Nephron progenitor cell (in vitro differentiated cells): Measurements from ENCODE around the gene TP73.

Experiments used
- DNase-seq: peaks from one replicate; pipeline ENCODE4 v3.0.0; 2021
- H3K27ac Mint-ChIP-seq: 2 replicates; pipeline ENCODE4 v1.8.0; 2021; ENCODE audit warnings: mild to moderate bottlenecking, moderate library complexity, mixed read lengths
- H3K27me3 Mint-ChIP-seq: 2 replicates; pipeline ENCODE4 v1.8.0; 2021; ENCODE audit warnings: mild to moderate bottlenecking, low read depth, mixed read lengths; ENCODE audit not compliant: poor library complexity
- H3K36me3 Mint-ChIP-seq: 2 replicates; pipeline ENCODE4 v1.8.0; 2021; ENCODE audit warnings: low read depth, mixed read lengths
- H3K4me1 Mint-ChIP-seq: 2 replicates; pipeline ENCODE4 v1.8.0; 2021; ENCODE audit warnings: mixed read lengths
- H3K4me3 Mint-ChIP-seq: 2 replicates; pipeline ENCODE4 v1.8.0; 2021; ENCODE audit warnings: mild to moderate bottlenecking, moderate library complexity, mixed read lengths
- H3K9me3 Mint-ChIP-seq: 2 replicates; pipeline ENCODE4 v1.8.0; 2021; ENCODE audit warnings: mild to moderate bottlenecking, moderate library complexity, mixed read lengths
- CTCF ChIP-seq: fragments of 200-600 bp; sonication (generic); IDR thresholded peaks from 2 replicates; pipeline ENCODE4 v1.5.0; 2021; ENCODE audit warnings: antibody characterized with exemption

Gene TP73

DNA sequence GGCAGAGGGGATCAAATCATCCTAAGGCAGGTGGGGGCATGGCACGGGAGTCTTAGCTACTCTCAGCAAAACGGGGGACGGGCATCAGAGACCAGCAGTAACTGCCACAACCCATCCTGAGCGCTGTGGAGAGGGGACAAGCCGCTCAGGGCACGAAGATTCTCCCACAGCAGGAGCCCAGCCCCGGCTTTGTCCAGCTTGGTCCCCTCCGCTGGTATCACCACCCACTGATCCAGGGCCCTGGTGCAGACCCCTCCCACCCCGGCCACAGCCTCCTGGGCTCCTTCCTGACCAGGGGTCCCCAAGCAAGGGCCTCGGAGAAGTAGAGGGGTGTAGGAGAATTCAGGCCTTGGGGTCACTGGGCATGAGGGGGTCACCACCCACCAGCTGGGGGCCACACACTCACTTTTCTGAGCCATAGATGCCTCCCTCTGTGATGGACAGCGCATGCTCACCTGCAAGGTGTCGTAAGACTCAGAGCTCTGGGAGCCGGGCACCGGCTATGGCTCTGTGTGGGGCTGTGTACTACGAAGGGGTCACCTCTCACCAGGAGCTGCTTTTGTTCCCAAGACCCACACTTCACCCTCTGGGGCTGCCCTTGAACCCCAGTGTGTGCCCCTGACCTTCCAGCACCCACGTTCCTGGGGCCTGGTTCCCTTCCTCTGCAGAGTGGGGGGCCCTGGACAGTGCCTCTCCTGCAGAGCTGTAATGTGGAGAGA, 117.9 kb downstream of the TP73 start:
- TF ChIP-seq CTCF = no peak
- H3K36me3 Mint-ChIP-seq = no peaks in the 10 kb centered on the region
- peaks cover 18% of the 10 kb centered on the region for H3K27me3 Mint-ChIP-seq
- H3K27ac Mint-ChIP-seq = no peak overlapping the region
- peaks cover 17% of the 10 kb centered on the region for H3K9me3 Mint-ChIP-seq
- H3K4me3 Mint-ChIP-seq = peak overlapping the region; percentile 70
- H3K4me1 Mint-ChIP-seq = peaks cover 37% of the 10 kb centered on the region
- DNase-seq = no peak

- Mint-ChIP-seq H3K9me3 (peaks cover 6% of the 10 kb centered on the region), H3K4me3 (peak overlapping the region; percentile 70), H3K4me1 (peaks cover 49% of the 10 kb centered on the region), H3K27ac (no peak overlapping the region), H3K27me3 (peaks cover 17% of the 10 kb centered on the region), H3K36me3 (no peaks in the 10 kb centered on the region)
- peak; percentile 25 for DNase-seq
- TF ChIP-seq CTCF = no peak
Measured at GRCh38 chr1:3771108-3772026, 119.1 kb downstream of the TP73 start.

DNA sequence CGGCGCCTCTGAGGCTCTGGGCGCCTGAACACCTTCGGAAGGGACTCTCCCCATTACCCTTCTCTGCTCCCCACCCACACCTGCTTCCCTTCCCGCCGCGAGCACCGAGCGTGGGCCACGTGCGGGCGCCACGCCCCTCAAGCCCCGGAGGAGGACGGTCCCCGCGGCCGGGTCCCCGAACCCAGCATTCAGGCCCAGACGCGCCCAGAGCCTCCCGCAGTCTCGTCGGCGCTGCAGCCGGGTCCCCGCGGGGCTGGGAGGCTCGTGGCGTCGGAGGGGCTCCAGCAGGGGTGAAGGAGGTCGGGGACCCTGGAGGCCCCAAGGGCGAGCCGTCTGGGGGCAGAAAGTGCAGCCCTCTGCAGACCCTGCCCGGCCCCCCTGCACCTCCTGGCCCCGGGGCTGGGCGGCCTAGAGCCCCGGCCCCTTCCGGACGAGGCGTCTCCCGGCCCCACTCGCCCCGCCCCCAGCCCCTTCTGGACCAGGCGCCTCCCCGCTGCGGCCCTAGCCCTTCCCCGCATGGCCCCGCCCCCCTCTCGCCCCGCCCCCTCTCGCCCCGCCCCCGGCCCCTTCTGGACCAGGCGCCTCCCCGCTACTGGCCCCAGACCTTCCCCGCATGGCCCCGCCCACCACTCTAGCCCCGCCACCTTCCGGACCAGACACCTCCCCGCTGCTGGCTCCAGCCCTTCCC, 119.9 kb downstream of the TP73 start:
- no peak for TF ChIP-seq CTCF
- peaks cover 50% of the 10 kb centered on the region for H3K4me1 Mint-ChIP-seq
- peak; percentile 98 for DNase-seq
- no peak overlapping the region for H3K27ac Mint-ChIP-seq
- H3K36me3 Mint-ChIP-seq = no peaks in the 10 kb centered on the region
- H3K9me3 Mint-ChIP-seq = peaks cover 4% of the 10 kb centered on the region
- H3K27me3 Mint-ChIP-seq = peaks cover 13% of the 10 kb centered on the region
- peak overlapping the region; percentile 70 for H3K4me3 Mint-ChIP-seq

- H3K4me3 Mint-ChIP-seq = peak within 1 kb of the TSS; percentile 70
- DNase-seq = peak; percentile 24
- H3K4me1 Mint-ChIP-seq = peaks cover 47% of the 10 kb centered on the region
- H3K36me3 Mint-ChIP-seq = no peaks in the 10 kb centered on the region
- no peak within 1 kb of the TSS for H3K27ac Mint-ChIP-seq
- peaks cover 6% of the 10 kb centered on the region for H3K27me3 Mint-ChIP-seq
- H3K9me3 Mint-ChIP-seq = no peaks in the 10 kb centered on the region
- no peak for TF ChIP-seq CTCF
Measured at GRCh38 chr1:3772715-3773571, 120.6 kb downstream of the TP73 start, which contains the start of gene SMIM1. SMIM1 (plus strand) TSS chr1:3772749; CDS start chr1:3775374, 2,625 bp downstream.

GRCh38 chr1:3773572-3774275, 121.4 kb downstream of the TP73 start:
- Mint-ChIP-seq H3K27me3 (peaks cover 6% of the 10 kb centered on the region), H3K9me3 (no peaks in the 10 kb centered on the region), H3K36me3 (no peaks in the 10 kb centered on the region), H3K4me1 (peaks cover 47% of the 10 kb centered on the region), H3K4me3 (peak overlapping the region; percentile 62), H3K27ac (no peak overlapping the region)
- TF ChIP-seq CTCF = no peak
- no peak for DNase-seq
